ENCODE measurements around the gene CLIC4.
"Not testable (repeated sequence)": the region's sequence is repeated elsewhere in the genome, so short reads cannot be mapped to it uniquely, and the experiment has no call there.

CLIC4 gene

DNA sequence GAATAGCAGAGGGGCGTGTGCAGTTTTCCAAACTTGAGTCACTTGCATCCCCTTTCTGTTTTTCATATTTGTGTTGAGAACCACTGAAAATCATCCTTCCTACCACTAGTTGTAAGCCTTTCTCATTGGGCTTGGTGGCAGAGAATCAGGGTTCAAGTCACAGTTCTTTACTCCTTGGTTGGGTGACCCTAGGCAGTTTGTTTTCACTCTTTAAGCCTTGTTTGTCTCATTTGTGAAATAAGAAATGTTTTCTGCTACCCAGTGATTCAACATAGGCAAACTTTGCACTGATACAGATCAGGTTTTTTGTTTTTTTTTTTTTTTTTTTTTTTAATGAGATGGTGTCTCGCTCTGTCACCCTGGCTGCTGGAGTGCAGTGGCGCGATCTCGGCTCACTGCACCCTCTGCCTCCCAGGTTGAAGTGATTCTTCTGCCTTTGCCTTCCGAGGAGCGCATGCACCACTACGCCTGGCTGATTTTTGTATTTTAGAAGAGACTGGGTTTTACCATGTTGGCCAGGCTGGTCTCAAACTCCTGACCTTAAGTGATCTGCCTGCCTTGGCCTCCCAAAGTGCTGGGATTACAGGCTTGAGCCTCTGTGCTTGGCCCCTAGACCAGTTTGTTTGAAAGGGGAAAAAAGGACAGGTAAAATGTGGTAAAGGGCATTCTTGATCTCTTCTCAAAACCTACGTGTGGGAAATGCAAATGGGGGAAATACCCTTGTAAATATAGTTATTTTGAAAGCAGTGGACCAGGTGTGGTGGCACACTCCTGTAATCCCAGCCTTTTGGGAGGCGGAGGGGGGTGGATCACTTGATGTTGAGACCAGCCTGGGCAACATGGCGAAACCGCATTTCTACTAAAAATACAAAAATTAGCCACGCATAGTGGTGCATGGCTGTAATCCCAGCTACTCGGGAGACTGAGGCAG is 3.2 kb downstream of the CLIC4 start:
- DNase-seq, result no peak

GRCh38 chr1:24749252-24749651 is 4.0 kb downstream of the CLIC4 start:
- DNase-seq, result no peak

DNA sequence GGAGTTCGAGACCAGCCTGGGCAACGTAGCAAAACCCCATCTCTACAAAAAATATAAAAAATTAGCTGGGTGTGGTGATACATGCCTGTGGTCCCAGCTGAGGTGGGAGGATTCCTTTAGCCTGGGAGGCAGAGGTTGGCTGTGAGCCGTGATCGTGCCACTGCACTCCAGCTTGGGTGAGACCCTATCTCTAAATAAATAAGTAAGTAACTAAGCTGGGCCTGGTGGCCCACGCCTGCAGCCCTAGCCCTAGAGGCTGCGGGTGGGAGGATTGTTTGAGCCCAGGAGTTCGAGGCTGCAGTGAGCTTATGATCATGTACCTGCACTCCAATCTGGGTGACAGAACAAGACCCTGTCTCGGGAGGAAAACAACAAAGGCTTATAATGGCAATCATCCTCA is 4.6 kb downstream of the CLIC4 start:
- DNase-seq, result no peak

DNA sequence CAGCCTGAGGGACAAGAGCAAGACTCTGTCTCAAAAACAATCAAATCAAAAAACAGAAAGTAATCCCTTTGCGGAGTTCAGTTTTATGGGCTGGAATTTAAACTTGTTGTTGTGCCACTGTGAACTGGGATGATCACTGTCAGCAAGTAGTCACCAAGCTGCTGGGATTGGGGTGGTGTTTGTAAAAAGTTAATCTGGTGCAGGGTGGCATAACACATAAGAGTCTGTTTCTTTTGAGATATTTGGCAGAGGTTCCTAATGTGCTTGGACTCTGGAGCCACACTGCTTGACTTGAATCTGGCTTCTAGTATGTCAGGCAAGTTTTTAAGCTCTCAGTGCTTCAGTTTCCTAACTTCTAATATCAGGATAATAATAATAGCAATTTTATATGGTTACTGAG is 6.6 kb downstream of the CLIC4 start:
- no peak for DNase-seq

DNA sequence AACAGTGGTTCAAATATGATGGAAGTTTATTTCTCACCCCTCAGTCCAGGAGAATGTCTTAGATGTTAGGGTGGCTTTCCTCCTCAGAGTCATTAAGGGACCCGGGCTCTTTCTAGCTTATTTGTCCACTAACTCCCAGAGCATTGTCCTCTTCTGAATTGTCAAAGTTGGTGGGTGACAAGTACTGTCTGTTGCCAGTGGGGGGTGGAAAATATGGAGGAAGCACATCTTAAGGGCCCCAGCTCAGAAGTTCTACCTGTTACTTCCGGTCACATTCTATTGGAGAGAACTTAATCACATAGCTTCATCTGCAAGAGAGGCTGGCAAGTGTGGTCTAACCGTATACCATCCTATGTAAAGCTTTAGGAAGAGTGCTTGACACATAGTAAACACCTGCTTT is 7.1 kb downstream of the CLIC4 start:
- no peak for DNase-seq

GRCh38 chr1:24754229-24754628 is 9.0 kb downstream of the CLIC4 start:
- no peak for DNase-seq

GRCh38 chr1:24755323-24755722 is 10.1 kb downstream of the CLIC4 start:
- not testable (repeated sequence) for DNase-seq

GRCh38 chr1:24756395-24756794 is 11.1 kb downstream of the CLIC4 start:
- no peak for DNase-seq

DNA sequence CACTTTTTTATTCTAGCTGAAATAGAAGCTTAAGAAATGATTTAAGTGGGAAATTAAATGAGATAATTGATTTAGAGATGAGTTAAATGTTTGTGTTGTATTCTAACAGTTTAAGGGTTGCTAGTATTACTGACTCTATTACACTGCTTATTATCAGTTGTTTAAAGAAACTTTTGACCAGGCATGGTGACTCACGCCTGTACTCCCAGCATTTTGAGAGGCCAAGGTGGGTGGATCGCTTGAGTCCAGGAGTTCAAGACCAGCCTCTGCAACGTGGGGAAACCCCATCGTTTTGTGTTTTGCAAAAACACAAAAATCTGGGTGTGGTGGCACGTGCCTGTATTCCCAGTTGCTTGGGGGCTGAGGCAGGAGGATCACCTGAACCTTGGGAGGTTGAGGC is 14.2 kb downstream of the CLIC4 start:
- DNase-seq, result no peak

GRCh38 chr1:24761582-24761981 is 16.3 kb downstream of the CLIC4 start:
- no peak for DNase-seq

- DNase-seq, result no peak
These were observed 17.0 kb downstream of the CLIC4 start for GRCh38 chr1:24762133-24762676.

DNA sequence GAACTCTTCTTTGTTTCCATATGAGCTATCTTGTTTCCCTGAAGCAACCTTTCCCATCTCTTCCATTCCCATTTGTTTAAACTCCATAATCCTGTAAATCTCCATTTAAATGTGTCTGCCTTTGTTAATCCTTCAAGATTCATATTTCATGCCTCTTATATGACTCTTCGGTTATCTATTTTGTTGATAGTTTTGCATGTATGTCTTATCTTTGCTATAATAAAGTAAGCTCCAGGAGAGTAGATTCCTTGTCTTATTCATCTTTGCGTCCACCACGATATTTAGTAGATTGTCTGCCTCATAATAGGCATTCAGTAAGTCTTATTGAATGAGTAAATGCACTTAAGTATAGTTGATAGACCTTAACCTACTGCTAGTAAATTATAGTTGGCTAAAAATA is 18.4 kb downstream of the CLIC4 start:
- DNase-seq, result no peak

- DNase-seq, result no peak
These were observed 19.2 kb downstream of the CLIC4 start for GRCh38 chr1:24764439-24764838.

DNA sequence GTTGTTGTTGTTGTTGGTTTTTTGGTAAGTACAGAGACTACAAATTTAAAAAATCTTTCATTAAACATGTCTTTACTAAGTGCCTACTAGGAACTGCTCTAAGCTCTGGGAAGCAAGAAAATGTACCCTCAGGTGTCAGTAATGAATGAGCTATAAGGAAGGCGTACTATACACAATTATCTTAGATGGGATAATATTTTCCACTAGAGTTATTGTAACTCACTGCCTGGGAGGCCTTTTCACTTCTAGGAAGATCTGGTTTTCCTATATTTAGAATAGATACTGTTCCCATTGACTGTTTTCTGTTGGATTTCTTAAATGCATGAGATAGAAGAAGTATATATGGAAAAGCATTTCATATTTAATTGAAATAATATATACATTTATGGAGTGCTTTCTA is 19.6 kb downstream of the CLIC4 start:
- no peak for DNase-seq

GRCh38 chr1:24765308-24765988 is 20.2 kb downstream of the CLIC4 start:
- no peak for DNase-seq

GRCh38 chr1:24767351-24767750 is 22.1 kb downstream of the CLIC4 start:
- DNase-seq, result no peak

GRCh38 chr1:24768873-24769605 is 23.8 kb downstream of the CLIC4 start:
- DNase-seq, result no peak

- DNase-seq, result no peak
These were observed 24.7 kb downstream of the CLIC4 start for GRCh38 chr1:24769656-24770651.

DNA sequence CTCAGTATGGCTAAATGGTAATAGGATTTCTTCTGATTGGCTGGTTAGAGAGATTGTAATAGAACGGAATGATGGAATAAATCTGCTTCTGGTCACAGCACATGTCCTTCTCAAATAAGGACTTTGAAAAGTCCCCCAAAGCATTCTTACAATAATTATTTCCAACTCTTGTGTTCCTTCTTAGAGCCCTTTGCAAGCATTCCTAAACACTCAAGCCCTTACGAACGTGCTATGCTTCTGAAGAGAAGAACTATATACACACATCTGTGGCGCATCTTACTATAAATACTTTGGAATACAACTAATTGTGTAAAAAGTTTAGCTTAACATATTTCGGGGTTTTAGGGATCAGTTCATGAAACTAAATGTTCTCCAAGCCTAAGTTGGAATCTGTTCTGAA is 25.6 kb downstream of the CLIC4 start:
- no peak for DNase-seq

- DNase-seq, result no peak
These were observed 26.3 kb downstream of the CLIC4 start for GRCh38 chr1:24771574-24771973.

GRCh38 chr1:24773618-24774017 is 28.4 kb downstream of the CLIC4 start:
- DNase-seq, result no peak

- DNase-seq, result no peak
These were observed 30.1 kb downstream of the CLIC4 start for GRCh38 chr1:24775348-24775747.
